AG09309 (cell line): Measurements from ENCODE around the gene RNU2-63P.

Source experiments
- DNase-seq: peaks from one replicate; pipeline ENCODE4 v3.0.0-alpha.2; 2010; ENCODE audit warnings: low read depth
- H3K4me3 ChIP-seq: 2 replicates; pipeline ENCODE4 v1.5.1; 2011; ENCODE audit warnings: mild to moderate bottlenecking, low read depth, low read length, moderate library complexity; ENCODE audit not compliant: control insufficient read depth
- TF ChIP-seq, protein P1 (sequence below): IDR thresholded peaks from 2 replicates; pipeline ENCODE4 v1.5.1; 2011; ENCODE audit warnings: mild to moderate bottlenecking, low read depth, low read length, inconsistent platforms; ENCODE audit not compliant: insufficient read depth, control insufficient read depth; ENCODE audit errors: missing control alignments

RNU2-63P gene

DNA sequence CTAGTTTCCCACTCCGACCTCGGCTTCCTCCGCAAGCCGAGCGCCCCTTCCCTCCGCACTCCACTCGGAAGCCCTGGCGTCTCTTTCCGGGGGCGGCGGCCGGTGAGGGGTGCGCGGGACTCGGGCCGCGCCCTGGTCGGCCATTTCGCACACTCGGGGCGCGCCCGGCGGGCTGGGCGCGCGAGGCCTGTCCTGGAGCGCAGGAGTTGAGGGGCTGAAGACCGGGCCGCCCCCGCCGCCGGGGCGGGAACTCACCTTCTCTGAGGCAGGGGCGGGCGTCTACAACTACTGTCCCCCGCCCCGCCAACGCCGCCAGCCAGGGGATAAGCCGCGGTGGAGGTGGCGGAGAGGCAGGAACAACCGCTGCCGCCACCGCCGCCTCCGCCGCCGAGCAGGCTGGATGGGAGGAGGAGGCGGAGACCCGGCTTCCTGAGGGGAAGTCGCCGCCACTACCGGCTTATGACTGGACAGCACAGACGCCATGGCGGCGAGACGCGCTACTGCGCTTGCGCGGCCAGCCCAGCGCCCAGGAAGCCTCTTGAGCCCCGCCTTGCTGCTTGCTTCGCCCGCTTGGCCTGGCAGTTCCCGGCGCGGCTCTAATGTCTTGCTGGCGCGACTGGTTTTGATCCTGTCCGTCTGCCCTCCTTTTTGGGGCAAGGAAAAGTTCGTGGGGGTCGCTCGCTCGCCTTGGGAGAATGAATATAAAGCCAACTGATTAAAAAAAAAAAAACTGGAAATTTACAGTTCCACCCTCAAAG, 39.2 kb upstream of the RNU2-63P start, which contains the start of gene KRCC1:
TSS of gene KRCC1 (minus strand) at position 413 of the 758 bp plus-strand sequence. CDS start 27,220 bp downstream, outside the sequence.
- TF ChIP-seq, protein P1, sequence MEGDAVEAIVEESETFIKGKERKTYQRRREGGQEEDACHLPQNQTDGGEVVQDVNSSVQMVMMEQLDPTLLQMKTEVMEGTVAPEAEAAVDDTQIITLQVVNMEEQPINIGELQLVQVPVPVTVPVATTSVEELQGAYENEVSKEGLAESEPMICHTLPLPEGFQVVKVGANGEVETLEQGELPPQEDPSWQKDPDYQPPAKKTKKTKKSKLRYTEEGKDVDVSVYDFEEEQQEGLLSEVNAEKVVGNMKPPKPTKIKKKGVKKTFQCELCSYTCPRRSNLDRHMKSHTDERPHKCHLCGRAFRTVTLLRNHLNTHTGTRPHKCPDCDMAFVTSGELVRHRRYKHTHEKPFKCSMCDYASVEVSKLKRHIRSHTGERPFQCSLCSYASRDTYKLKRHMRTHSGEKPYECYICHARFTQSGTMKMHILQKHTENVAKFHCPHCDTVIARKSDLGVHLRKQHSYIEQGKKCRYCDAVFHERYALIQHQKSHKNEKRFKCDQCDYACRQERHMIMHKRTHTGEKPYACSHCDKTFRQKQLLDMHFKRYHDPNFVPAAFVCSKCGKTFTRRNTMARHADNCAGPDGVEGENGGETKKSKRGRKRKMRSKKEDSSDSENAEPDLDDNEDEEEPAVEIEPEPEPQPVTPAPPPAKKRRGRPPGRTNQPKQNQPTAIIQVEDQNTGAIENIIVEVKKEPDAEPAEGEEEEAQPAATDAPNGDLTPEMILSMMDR: no peak
- peak; percentile 84 for DNase-seq
- H3K4me3 ChIP-seq: peak within 1 kb of the TSS; percentile 92

GRCh38 chr2:88054782-88055370, 38.5 kb upstream of the RNU2-63P start:
- H3K4me3 ChIP-seq: peak overlapping the region; percentile 92
- TF ChIP-seq, protein P1: no peak
- no peak for DNase-seq

- H3K4me3 ChIP-seq: peak overlapping the region; percentile 92
- TF ChIP-seq, protein P1: no peak
- DNase-seq: no peak
These were observed 37.8 kb upstream of the RNU2-63P start for GRCh38 chr2:88053934-88054781.

DNA sequence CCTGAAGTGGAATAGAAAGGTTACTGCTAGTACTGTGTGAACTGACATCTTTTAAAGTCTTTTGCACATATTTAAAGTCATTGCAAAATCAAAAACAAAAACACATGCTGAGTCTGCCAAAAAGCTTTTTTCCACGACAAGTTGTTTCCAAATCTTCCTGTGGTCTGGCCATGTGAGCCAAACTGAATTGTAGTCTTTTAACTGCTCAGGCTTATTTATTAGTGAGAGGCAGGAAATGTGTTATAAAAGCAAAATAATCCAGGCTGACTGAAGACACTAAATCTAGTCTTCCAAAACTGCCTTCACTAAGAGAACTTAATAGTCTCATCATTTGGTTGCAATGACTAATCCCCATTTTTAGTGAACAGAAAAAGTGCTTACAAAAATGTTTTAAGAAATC, 36.9 kb upstream of the RNU2-63P start:
- peak; percentile 82 for DNase-seq
- H3K4me3 ChIP-seq: no peak overlapping the region
- TF ChIP-seq, protein P1: no peak

DNA sequence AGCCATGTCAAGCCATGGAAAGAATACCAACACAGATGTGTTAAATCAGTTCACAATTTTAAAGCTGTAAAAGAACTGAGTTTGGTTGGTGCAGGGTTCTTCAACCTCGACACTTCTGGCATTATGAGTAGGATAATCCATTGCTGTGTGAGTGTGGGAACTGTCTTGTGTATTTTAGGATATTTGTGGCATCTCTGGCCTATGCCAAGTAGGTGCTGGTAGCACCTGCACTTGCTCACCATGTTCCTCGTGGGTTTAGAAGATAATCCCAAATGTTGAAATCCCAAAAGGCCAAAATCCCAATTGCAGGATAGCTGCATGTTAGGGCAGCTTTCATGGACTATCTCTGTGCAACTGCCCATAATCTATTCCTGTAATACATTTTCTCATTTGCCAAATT, 35.4 kb upstream of the RNU2-63P start:
- DNase-seq: no peak
- TF ChIP-seq, protein P1: no peak
- no peak overlapping the region for H3K4me3 ChIP-seq

DNA sequence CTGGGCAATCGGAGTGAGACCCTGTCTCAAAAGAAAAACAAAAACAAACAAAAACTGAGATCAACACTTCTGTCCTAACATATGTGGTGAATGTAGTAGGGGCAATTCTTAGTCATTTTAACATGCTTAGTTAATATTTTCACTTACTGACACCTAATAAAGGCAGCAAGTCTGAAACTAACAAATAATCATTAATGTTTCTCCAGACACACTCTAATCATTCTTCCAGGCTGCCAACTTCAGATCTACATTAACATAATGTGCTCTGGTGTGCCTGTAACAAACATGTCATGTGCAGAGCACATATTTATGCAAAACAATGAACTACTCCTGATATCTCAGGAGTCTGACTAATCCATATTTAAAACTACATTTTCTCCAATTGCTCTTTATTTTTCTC, 33.3 kb upstream of the RNU2-63P start:
- TF ChIP-seq, protein P1: no peak
- no peak overlapping the region for H3K4me3 ChIP-seq
- DNase-seq: no peak
